Uterus (tissue), 4 donors: ENCODE data around the gene PIEZO2. TPM values are rescaled to one million over a fixed set of nuclear protein-coding genes. Genes with fewer than 3 reads are reported as not detected.

Experiments used
- DNase-seq, 2 donors: peaks; one replicate each; pipeline ENCODE4 v3.0.0-alpha.2; 2019 to 2020
- H3K27ac ChIP-seq, 2 donors: fragments of 200-600 bp; sonication (generic); 1 replicate in 1 of 2; 2 replicates in 1 of 2; pipeline ENCODE4 v1.5.1; 2016 to 2018
- H3K27me3 ChIP-seq, 2 donors: fragments of 200-600 bp; sonication (generic); one replicate each; pipeline ENCODE4 v1.5.1; 2018 to 2019; ENCODE audit warnings: control low read depth in 1 of 2
- H3K36me3 ChIP-seq, 2 donors: fragments of 200-600 bp; sonication (generic); one replicate each; pipeline ENCODE4 v1.5.1; 2019; ENCODE audit warnings: control low read depth in 1 of 2
- H3K4me1 ChIP-seq, 2 donors: fragments of 200-600 bp; sonication (generic); one replicate each; pipeline ENCODE4 v1.5.1; 2018 to 2019; ENCODE audit warnings: control low read depth in 1 of 2
- H3K4me3 ChIP-seq, 2 donors: fragments of 200-600 bp; sonication (generic); 1 replicate in 1 of 2; 2 replicates in 1 of 2; pipeline ENCODE4 v1.5.1; 2018 to 2019; ENCODE audit warnings: mild to moderate bottlenecking in 1 of 2
- H3K9me3 ChIP-seq, 2 donors: fragments of 200-600 bp; sonication (generic); one replicate each; pipeline ENCODE4 v1.5.1; 2019; ENCODE audit warnings: control low read depth in 1 of 2
- CTCF ChIP-seq, 4 experiments: fragments of 200-600 bp in 2 of 4; fragments of 450-650 bp in 2 of 4; sonication (generic) in 2 of 4; IDR thresholded peaks; one replicate each; pipeline ENCODE4 v1.5.1; 2016 to 2019; ENCODE audit warnings: antibody characterized with exemption in 4 of 4, mild to moderate bottlenecking in 2 of 4, moderate library complexity in 1 of 4
- POLR2A ChIP-seq, 2 donors: fragments of 450-650 bp; IDR thresholded peaks; one replicate each; pipeline ENCODE4 v1.6.1; 2016; ENCODE audit warnings: antibody characterized with exemption in 2 of 2, mild to moderate bottlenecking in 1 of 2, moderate library complexity in 1 of 2
- intact Hi-C: fragments of 100-400 bp; cut with DNase I; formaldehyde crosslinking; loops from one replicate; pipeline ENCODE4 v1.15.1; 2023; ENCODE audit warnings: low total_unique reads
- total RNA-seq, 4 donors: library from RNA; depleted of rRNA in 3 of 4; stranded (reverse); fragments of >200 nt in 3 of 4; gene quantifications; one replicate each; pipeline versions ENCODE4 v1.1.0 to v1.2.4, GENCODE V29; 2014 to 2023
- donor health status: DM: yes; HTN: yes; CAD: no.

Gene PIEZO2
- total RNA-seq, 4 donors from 2014 or later: 1.8 to 42.8 (median 5.6) TPM

- H3K27ac ChIP-seq: no peak overlapping the region
- H3K36me3 ChIP-seq: no peaks in the 10 kb centered on the region
- TF ChIP-seq CTCF (IDR thresholded peaks at IDR 0.05) (no peak), POLR2A (IDR thresholded peaks at IDR 0.05) (no peak)
- H3K4me3 ChIP-seq: no peak overlapping the region
- H3K9me3 ChIP-seq: no peaks in the 10 kb centered on the region
- H3K27me3 ChIP-seq: peaks cover 0 to 2% of the 10 kb centered on the region in 2 donors
- intact Hi-C loops: no loop called here
- DNase-seq: no peak
- peaks cover 0 to 15% of the 10 kb centered on the region in 2 donors for H3K4me1 ChIP-seq
These were observed 2.4 kb downstream of the PIEZO2 start for GRCh38 chr18:11146947-11147345.

GRCh38 chr18:11146238-11146946, 3.0 kb downstream of the PIEZO2 start:
- no peaks in the 10 kb centered on the region for H3K27me3 ChIP-seq
- H3K4me3 ChIP-seq: no peak overlapping the region
- H3K4me1 ChIP-seq: peaks cover 0 to 15% of the 10 kb centered on the region in 2 donors
- no peak overlapping the region for H3K27ac ChIP-seq
- no peaks in the 10 kb centered on the region for H3K36me3 ChIP-seq
- no peaks in the 10 kb centered on the region for H3K9me3 ChIP-seq
- TF ChIP-seq POLR2A (IDR thresholded peaks at IDR 0.05): no peak
- TF ChIP-seq CTCF (IDR thresholded peaks at IDR 0.05): no peak
- no peak for DNase-seq
- intact Hi-C loops: no loop called here

GRCh38 chr18:11145413-11146191, 3.8 kb downstream of the PIEZO2 start:
- no peak for TF ChIP-seq POLR2A (IDR thresholded peaks at IDR 0.05)
- no peak for TF ChIP-seq CTCF (IDR thresholded peaks at IDR 0.05)
- H3K9me3 ChIP-seq: no peaks in the 10 kb centered on the region
- no peak overlapping the region for H3K4me3 ChIP-seq
- no peak for DNase-seq
- H3K4me1 ChIP-seq: peaks cover 0 to 15% of the 10 kb centered on the region in 2 donors
- no peaks in the 10 kb centered on the region for H3K36me3 ChIP-seq
- intact Hi-C loops: no loop called here
- no peaks in the 10 kb centered on the region for H3K27me3 ChIP-seq
- no peak overlapping the region for H3K27ac ChIP-seq

GRCh38 chr18:11137400-11137799, 12.0 kb downstream of the PIEZO2 start:
- Histone ChIP-seq H3K27me3 (no peaks in the 10 kb centered on the region), H3K4me3 (no peak overlapping the region), H3K27ac (no peak overlapping the region), H3K36me3 (no peaks in the 10 kb centered on the region), H3K4me1 (no peaks in the 10 kb centered on the region), H3K9me3 (no peaks in the 10 kb centered on the region)
- no peak for TF ChIP-seq CTCF (IDR thresholded peaks at IDR 0.05)
- TF ChIP-seq POLR2A (IDR thresholded peaks at IDR 0.05): no peak
- intact Hi-C loops: no loop called here
- no peak for DNase-seq

- H3K27me3 ChIP-seq: no peaks in the 10 kb centered on the region
- no peaks in the 10 kb centered on the region for H3K4me1 ChIP-seq
- H3K27ac ChIP-seq: no peak overlapping the region
- no peak for DNase-seq
- intact Hi-C loops: no loop called here
- H3K4me3 ChIP-seq: no peak overlapping the region
- no peaks in the 10 kb centered on the region for H3K36me3 ChIP-seq
- no peaks in the 10 kb centered on the region for H3K9me3 ChIP-seq
- TF ChIP-seq CTCF (IDR thresholded peaks at IDR 0.05) (no peak), POLR2A (IDR thresholded peaks at IDR 0.05) (no peak)
These were observed 13.1 kb downstream of the PIEZO2 start for GRCh38 chr18:11136241-11136640.
